Suppressor macrophage (primary cell): ENCODE measurements around the gene EDAR.
A peak's percentile ranks its signal among the peaks of the same experiment; 100 is the strongest.

Source experiments
- DNase-seq, 4 experiments: peaks; one replicate each; pipeline ENCODE4 v3.0.0-alpha.2; 2020 to 2022

EDAR gene

GRCh38 chr2:108938077-108938710, 50.8 kb downstream of the EDAR start:
- peak in 3 of 4 experiments; percentile 13 to 31 (median 29) for DNase-seq

GRCh38 chr2:108937367-108938017, 51.5 kb downstream of the EDAR start:
- no peak for DNase-seq

GRCh38 chr2:108936866-108937265, 52.2 kb downstream of the EDAR start:
- no peak for DNase-seq

- DNase-seq = no peak
These were observed 52.8 kb downstream of the EDAR start for GRCh38 chr2:108936076-108936864.

GRCh38 chr2:108935271-108935741, 53.7 kb downstream of the EDAR start:
- DNase-seq = no peak

- peak in 2 of 4 experiments; percentile 8 to 18 for DNase-seq
These were observed 54.3 kb downstream of the EDAR start for GRCh38 chr2:108934583-108935245.

GRCh38 chr2:108934151-108934550, 54.9 kb downstream of the EDAR start:
- no peak for DNase-seq

- no peak for DNase-seq
These were observed 55.3 kb downstream of the EDAR start for GRCh38 chr2:108933691-108934117.

- no peak for DNase-seq
These were observed 56.2 kb downstream of the EDAR start for GRCh38 chr2:108932736-108933332.

- DNase-seq = no peak
These were observed 57.6 kb downstream of the EDAR start for GRCh38 chr2:108931372-108931771.

- DNase-seq = no peak
These were observed 59.1 kb downstream of the EDAR start for GRCh38 chr2:108929807-108930425.

GRCh38 chr2:108928660-108929377, 60.2 kb downstream of the EDAR start:
- DNase-seq = no peak

- DNase-seq = peak; percentile 41 to 61 (median 52)
These were observed 60.9 kb downstream of the EDAR start for GRCh38 chr2:108927936-108928659.

- DNase-seq = no peak
These were observed 61.6 kb downstream of the EDAR start for GRCh38 chr2:108927405-108927804.

GRCh38 chr2:108926561-108927380, 62.2 kb downstream of the EDAR start:
- no peak for DNase-seq

GRCh38 chr2:108925735-108926134, 63.3 kb downstream of the EDAR start:
- DNase-seq = no peak

- DNase-seq = no peak
These were observed 63.7 kb downstream of the EDAR start for GRCh38 chr2:108925286-108925685.

- DNase-seq = no peak
These were observed 64.3 kb downstream of the EDAR start for GRCh38 chr2:108924580-108925251.
